HG03432 (cell line): ENCODE results near the gene MTFR1L.
"Not testable (repeated sequence)": the region's sequence is repeated elsewhere in the genome, so short reads cannot be mapped to it uniquely, and the experiment has no call there.

ENCODE experiments used
- ATAC-seq: cut with Tn5 transposase; IDR thresholded peaks from one replicate; pipeline ENCODE4 v1.9.1; 2021; ENCODE audit warnings: mild to moderate bottlenecking, moderate library complexity; ENCODE audit not compliant: unreplicated experiment

Gene MTFR1L

DNA sequence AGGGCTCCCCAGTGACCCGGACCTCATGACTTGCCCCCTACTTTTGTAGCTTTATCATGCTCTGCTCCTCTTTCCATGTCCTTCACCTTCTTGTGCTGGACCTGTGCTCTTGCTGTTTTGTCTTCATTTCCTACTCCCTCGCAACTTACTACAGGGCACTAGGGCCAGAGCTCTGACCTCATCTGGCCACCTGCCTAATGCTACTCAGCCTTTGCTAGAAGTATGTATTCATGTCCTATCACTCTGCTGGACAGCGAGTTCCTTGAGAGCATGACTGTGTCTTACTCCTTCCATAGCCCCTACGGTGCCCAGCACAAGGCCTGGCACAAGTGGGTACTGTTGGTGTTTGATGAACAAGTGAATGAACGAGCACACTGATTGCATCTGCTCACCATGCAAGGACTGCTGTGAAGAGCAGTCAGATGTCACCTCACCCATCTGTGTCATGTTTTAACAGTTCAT lies 1.9 kb downstream of the MTFR1L start:
- no peak for ATAC-seq

DNA sequence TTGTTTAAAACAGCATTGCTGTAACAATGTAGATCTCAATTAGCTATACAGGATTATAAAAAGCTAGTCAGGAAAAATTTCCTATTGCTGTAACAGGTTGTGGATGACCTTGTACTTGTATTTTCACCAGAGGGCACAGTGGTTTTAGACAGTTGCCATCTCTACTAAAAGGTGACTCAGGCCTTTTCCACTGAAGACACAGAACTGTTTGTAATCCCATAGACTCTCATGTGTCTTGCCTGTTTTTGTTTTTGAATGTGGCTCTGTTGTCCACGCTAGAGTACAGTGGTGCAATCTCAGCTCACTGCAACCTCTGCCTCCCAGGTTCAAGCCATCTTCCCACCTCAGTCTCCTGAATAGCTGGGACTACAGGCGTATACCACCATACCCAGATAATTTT lies 5.9 kb downstream of the MTFR1L start:
- ATAC-seq: no peak

DNA sequence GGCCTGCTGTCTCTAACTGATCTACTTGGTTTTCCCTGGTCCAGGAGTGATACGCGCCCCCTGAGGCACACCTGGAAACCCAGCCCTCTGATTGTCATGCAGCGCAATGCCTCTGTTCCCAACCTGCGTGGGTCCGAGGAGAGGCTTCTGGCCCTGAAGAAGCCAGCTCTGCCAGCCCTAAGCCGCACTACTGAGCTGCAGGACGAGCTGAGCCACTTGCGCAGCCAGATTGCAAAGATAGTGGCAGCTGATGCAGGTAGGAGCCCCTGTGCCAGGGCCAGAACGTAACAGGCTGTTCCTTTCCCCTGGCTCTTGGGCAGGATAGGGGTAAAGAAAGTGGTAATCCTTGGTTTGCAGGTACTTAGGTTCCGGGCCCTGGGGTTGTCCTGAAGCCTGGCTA lies 6.8 kb downstream of the MTFR1L start:
- no peak for ATAC-seq

DNA sequence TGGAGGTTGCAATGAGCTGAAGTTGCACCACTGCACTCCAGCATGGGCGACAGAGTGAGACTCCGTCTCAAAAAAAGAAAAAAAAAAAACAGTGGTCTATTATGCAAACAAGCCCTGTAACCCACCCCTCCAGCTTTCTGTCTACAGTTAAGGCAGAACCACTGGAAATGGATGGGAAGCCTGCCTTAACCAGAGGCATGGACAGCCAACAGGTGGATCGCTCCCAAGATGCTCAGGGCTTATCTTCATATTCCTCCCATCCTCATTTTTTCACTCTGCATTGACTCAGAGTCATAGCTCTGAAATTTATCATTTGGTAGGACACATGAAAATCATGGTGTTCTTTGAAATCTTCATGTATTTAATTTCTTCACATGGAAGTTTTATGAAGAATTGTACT lies 8.7 kb downstream of the MTFR1L start:
- ATAC-seq: no peak

DNA sequence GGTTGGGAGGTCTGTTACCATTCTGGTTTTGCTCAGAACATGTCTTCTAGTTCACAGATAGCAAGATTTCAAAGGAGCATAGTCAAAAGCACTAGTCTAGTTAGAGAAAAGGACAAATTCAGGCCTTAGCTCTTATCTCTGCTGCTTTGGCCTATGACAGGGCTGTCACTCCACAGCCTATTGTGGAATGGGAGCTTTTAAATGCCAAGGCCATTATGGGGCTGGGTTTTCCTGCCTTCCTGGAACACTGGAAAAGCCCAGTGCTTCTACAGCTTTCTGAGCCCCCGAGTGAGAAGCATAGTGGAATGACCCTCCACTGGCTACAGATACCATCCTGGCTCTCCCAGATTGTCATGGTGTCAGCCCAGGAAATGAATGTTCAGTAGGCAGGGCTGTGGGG lies 9.3 kb downstream of the MTFR1L start:
- no peak for ATAC-seq

DNA sequence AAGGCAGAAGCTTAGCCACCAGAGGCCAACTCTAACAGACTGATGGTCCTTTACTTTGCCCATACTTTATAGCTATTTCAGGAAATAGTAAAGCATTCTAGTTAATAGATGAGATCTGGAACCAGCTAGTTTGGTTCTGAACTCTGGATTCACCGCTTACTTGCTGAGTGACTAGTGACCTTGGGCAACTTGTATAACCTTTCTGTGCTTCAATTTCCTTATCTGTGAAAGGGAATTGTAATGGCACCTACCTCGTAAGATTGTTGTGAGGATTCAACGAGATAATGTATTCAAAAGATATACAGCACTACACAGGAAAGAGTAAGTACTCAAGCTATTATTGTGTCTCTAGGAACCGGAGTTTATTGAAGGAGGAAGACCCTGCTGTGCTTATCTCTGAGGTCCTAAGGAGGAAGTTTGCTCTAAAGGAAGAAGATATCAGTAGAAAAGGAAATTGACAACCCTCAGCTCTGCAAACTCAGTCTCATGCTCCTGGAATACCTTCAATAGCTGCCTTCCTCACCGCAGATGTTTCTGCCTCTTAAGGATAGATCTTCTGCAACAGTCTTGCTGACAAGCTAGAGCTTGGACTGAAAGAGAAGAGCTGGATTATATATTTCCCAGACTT lies 11.9 kb downstream of the MTFR1L start:
- no peak for ATAC-seq

DNA sequence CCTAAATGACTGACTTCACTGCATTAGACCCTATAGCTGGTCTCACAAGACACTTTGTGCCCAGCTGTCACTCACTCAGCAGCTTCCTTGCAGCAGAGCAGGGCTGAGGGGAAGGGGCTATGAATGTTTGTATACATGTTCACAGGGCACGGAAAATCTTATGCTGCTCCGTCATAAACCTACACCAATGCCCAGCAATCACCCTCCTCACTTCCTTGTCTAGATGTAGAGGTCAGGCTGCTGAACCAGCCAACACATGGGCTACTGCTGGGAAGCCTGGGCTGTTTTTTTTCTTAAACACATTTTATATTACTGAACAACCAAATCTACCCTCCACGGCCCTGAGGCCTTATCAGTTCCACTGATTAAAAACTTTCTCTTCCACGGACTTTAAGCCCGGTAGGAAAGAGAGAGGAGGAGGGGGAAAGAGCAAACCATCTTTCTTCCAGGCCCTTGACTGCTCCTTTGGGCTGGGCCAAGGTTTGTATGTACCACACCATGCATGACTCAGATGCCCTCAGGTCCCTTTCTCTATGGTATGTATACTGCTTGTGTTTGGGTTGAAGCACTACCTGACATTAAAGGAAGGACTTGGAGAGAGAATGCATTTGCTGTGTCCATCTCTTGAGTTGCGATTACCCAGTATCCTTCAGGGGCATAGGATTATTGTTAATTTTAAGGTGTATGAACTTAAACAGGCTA lies 12.7 kb downstream of the MTFR1L start:
- ATAC-seq: no peak

DNA sequence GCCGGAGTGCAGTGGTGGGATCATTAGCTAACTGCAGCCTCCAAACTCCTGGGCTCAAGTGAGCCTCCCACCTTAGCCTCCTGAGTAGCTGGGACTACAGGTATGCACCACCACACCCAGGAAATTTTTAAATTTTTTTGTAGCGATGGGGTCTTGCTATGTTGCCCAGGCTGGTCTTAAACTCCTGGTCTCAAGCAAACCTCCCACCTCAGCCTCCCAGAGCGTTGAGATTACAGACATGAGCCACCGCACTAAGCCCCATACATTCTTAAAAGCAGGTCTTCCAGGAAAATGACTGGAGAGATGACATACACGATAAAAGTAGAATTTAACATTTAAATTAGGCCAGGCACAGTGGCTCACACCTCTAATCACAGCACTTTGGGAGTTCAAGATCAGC lies 13.4 kb downstream of the MTFR1L start:
- ATAC-seq: no peak

DNA sequence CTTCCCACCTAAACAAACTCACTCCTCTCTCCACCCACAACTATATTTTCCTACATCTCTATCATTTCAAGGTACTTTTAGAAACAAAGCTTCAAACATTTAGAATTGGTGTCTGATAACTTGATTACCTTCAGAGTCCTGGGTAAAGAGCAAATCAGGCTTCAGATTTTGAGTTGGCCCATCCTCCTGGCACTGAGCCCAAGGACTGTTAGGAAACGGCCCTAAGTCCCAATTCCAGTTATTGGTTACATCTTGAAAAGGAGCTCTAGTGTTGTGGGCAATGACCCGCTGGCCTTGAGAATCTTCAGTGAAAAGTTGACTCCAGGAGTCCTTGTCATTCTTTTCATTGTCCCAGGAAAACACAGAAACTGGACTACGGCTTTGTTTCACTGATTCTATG lies 15.1 kb downstream of the MTFR1L start:
- no peak for ATAC-seq

DNA sequence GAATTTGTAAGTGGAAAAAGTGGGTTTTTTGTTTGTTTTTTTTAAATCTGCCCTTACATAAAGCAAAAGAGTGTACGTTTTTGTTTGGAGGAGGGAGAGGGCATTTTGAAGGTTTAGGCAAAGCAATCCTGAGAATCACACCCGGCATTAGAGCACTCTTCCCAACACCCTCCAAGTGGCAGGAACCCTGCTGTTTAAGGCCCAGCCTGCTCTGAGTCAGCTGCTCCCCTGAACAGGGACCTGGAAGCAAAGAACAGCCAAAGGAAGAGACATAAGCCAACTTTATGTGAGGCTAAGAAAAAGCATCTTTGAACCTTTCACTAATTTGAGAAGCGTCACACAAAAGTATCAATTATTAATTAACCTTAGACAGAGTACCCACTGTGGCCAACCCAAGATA lies 16.9 kb downstream of the MTFR1L start:
- ATAC-seq: no peak

DNA sequence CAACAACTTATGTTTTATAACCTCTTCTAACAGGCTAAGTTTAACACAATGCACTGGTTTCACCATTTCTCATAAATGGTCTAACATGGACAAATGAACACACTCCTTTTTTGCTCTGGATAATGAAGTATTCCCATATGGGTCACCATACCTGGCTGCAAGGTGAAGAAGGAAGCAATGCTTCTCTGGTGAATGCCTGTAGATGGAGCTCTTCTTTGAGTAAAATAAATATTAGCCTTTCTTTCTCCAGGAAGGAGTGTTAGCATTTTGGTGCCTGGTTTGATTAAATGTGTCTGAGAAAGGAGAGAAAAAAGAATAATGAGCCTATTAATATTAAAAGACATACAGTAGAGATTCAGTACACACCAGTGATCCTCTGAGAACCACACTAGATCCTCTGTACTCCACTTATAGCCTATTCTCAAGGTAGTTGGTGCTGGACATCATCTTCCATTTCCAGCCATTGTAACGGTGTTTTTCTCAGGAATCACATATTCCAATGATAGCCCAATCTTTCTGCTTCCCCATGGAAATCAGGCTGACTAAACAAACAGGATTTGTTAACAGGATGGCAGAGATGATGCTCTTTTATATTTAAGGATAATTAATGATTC lies 17.6 kb downstream of the MTFR1L start:
- ATAC-seq: no peak

DNA sequence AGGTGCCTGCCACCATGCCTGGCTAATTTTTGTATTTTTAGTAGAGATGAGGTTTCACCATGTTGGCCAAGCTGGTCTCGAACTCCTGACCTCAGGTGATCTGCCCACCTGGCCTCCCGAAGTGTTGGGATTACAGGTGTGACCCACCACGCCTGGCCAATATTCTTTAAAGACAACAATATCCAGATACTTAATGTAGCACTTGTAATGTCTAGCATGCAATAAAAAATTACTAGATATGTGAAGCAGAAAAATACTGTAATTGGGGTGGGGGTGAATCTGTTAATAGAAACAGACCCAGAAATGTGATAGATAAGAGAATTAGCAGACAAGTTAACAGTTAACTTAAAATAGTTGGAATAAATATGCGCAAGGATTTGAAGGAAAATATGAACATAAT lies 20.1 kb downstream of the MTFR1L start:
- ATAC-seq: not testable (repeated sequence)

DNA sequence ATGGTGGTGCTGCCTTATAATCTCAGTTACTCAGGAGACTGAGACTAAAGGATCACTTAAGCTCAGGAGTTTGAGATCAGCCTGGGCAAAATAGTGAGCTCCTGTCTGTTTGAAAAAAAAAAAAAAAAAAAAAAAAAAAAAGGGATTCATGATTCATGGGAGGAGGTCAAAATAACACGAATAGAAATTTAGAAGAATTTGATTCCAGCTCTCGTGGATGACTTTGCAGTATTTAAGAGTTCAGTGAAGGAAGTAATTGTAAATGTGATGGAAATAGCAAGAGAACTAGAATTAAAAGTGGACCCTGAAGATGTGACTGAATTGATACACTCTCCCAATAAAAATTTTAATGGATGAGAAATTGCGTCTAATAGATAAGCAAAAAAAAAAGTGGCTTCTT lies 23.7 kb downstream of the MTFR1L start:
- ATAC-seq: no peak

DNA sequence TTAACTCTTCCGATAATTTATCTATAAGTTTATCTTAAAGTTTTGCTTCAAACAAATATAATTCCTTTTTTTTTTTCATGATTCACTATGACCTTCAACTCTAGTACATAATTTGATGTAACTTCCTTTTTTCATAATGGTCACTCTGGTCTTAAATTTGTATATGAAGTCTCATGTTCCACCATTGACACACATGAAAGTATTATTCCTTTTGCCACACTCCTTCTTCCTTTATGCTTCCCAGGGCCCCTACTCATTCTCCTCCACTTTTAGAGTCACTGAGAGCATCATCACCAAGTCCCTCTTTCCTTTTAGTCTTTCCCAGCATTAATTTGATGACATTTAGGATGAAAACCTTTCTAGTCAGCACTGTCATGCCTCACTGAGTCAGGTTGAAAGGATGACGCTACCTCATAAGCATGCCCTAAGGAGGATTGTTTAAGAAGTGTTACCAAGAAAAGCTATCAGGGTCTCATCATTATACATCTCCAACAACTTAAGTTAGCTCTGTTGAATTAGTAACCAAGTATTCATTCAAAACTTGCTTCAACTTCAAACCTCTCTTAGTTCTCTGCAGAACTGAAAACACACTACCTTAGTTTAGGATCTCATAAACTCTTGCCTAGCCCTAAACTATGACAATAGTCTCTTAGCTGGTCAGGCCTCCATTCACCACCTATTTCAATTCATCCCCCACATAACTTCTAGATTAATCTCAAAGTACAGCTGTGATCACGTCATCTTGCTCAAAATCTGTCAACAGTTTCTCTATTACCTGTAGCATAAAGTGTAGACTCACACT lies 25.0 kb downstream of the MTFR1L start:
- ATAC-seq: no peak

DNA sequence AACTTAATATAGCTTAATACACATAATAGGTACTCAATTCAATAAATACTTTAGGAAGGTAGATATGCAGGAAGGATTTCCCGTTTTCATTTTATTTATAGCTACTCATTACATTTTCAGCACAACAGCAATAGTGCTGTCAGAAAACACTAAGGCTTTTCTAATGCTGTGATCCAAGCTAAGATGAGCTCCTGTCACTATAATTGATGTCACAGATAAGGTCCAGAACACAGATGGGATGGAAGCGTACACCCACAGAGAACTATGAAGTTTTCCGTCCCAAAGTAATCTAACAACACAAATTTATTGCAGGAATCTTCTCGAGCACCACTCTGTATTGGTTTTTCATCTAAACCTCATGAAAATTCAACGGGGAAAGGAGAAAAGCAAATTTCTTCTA lies 25.9 kb downstream of the MTFR1L start:
- ATAC-seq: no peak

DNA sequence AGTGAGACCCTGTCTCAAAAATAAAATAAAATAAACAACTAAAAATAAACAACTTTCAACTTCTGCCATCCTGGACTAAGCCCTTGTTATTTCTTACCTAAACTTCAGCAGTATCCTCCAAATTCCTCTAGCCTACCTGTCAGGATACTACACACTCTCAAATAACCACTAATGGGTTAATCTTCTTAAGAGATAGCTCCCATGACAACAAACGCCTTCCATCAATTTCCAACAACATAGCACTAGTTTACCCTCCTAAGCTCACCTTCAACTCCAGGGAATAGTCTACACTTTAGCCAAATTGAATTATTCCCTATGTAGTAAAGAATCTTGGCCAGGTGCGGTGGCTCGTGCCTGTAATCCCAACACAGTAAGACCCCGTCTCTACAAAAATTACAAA lies 28.2 kb downstream of the MTFR1L start:
- no peak for ATAC-seq

DNA sequence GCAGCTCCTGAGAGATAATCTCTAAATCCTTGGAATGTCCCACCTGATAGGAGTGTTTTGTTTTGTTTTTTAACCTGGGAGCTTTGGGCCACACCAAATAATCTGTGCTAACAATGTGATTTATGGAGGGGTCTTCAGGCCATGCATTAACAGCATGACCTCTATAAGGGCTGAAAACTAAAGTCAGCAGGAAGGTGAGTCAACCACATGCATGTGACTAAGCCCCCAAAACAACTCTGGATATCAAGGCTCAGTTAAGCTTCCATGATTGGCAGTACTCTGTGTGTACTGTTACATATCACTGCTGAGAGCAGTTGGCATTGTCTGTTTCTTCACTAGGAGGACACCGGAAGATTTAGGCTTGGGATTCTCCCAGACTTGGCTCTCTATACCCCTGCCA lies 28.8 kb downstream of the MTFR1L start:
- ATAC-seq: no peak

DNA sequence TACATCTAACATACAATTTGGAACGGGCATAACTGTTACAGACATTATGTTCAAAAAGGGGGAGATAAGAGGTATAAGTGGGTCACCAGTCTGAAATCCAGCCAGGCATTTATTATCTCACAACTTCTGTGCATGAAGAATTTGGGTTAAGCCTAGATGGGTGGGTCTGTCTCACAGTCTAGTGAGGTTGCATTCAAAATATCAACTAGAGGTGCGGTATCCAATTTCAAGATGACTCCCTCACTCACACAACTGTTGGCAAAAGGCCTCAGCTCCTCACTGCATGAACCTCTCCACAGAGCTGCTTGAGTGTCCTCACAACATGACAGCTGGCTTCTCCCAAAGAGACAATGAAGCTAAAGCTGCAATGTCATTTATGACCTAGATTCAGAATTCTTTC lies 34.8 kb downstream of the MTFR1L start:
- ATAC-seq: no peak

DNA sequence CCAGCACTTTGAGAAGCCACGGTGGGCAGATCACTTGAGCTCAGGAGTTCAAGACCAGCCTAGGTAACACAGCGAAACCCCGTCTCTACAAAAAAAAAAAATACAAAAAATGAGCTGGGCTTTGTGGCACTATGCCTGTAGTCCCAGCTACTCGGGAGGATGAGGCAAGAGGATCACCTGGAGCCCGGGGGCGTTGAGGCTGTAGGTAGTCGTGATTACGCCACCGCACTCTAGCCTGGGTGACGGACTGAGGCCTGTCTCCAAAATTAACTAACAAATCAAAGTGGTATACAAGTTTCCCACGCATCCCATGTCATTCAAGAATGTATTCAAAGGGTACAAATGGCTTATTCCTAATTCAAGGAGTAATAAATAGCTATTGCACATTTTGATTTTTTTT lies 37.1 kb downstream of the MTFR1L start:
- no peak for ATAC-seq

DNA sequence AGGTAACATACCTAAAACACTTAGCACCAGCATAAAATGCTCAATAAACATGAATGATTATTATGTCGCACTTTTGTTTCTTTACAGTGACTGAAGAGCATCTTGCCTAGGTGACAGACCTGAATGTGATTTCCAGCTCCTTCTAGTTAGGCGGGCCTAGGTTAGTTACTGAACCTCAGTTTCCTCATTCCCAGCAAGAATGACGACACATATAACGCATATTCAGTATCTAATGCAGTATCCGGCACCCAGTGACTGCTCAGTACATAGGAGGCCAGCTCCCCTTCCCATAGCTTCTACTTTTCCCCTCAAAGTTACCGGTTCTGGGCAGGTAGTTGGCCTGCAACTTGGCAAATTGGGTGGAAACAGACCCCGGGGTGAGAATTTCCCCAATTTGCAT lies 38.7 kb downstream of the MTFR1L start:
- no peak for ATAC-seq

DNA sequence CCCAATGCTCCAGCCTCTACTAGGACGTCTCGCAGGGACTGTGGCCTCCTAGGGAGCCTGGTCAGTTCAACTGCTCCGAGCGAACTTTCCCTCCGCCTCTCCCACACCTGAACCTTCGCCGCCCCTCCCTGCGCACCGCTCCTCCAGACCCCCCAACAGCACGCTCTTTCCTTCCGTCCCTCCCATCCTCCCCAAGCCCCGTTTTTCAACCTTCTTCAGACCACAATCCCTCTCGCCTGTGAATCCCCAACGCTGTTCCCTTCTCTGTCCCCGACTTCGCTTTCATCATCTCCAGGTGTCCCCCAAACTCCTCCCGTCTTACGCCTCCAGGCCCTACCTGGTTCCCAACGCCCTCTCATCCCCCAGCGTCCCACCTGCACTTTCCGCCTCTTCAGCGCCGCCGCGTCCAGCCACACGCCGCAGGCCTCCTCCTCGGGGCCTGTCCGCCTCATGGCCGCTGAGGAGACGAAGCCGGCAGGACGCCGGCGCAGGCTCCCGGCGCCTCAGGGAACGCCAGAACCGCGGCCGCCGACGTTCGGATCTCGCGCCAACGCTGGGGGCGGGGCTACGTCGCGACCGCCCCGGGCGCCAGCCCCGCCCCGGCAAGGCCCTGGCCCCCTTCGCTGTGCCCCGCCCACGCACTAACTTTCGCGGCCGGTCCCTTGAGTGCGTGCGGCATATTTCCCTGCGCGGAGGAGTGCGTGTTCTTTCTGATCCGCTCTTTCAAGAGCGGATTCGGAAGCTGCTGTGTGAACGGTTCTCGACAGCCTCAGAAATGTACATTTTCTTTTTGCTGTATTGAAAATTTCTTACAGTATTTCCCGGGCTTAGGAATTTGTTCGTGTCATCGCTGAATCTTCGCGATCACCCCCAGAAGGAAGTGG lies 39.4 kb downstream of the MTFR1L start, which contains the start of gene AUNIP:
TSS of gene AUNIP (minus strand) at position 552 of the 884 bp plus-strand sequence. CDS start at position 452, 100 bp downstream.
- peak; percentile 90 for ATAC-seq
